GM18498 (cell line): ENCODE measurements around the gene IMPDH2.

Experiments
- ATAC-seq: cut with Tn5 transposase; IDR thresholded peaks from one replicate; pipeline ENCODE4 v1.9.1; 2021; ENCODE audit warnings: mild to moderate bottlenecking, moderate library complexity; ENCODE audit not compliant: unreplicated experiment

Gene IMPDH2

DNA sequence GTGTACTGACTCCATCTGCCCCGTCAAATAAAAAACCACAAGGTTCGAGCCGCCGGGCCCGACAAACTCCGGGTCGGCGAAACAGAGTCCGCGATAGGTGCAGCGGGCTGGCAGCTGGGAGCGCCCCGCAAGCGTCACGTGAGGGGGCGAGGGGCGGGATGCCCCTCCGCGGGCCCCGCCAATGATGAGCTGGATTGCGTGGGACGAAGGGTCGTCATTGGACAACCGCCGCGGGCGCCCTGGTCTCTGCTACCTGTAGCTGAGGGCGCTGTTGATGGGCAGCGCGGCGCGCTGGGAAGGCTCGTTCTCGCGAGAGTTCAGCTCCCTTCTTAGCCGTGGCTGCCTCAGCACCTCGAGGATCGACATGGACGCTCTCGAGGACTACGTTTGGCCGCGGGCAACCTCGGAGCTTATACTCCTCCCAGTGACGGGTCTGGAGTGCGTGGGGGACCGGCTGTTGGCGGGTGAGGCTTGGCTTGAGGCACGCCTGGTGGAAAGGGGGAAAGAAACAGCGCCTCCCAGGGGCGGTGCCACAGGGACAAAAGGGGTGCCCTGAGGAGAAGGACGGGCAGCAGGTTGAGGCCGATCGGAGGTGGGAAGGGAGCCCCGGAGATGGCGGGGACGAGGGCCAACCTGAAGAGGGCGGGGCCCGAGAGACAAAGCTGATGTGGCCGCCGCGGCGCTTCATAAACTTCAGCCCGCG lies 22.0 kb downstream of the IMPDH2 start, which contains the start of gene WDR6:
WDR6 (plus strand) TSS at position 324 of the 703 bp plus-strand sequence; CDS start at position 365, 41 bp downstream.
- ATAC-seq, result peak; percentile 87

DNA sequence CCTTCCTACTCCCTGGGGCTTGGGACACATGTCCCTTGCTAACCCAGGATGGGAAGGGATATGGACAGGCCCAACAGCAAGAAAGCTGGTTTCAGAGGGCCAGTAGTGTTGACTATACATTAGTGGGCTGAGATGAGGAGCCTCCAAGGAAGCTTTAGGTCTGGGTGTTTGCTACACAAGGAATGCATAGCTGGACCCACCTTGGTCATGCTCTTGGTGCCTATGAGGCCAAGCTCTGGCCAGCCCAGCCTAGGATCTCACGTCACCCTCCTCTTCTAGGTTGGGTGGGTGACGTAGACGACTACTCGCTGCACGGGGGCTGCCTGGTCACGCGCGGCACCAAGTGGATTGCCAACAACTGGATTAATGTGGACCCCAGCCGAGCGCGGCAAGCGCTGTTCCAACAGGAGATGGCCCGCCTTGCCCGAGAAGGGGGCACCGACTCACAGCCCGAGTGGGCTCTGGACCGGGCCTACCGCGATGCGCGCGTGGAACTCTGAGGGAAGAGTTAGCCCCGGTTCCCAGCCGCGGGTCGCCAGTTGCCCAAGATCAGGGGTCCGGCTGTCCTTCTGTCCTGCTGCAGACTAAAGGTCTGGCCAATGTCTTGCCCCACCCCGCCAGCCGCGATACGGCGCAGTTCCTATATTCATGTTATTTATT lies 22.7 kb downstream of the IMPDH2 start:
- ATAC-seq, result peak; percentile 9

DNA sequence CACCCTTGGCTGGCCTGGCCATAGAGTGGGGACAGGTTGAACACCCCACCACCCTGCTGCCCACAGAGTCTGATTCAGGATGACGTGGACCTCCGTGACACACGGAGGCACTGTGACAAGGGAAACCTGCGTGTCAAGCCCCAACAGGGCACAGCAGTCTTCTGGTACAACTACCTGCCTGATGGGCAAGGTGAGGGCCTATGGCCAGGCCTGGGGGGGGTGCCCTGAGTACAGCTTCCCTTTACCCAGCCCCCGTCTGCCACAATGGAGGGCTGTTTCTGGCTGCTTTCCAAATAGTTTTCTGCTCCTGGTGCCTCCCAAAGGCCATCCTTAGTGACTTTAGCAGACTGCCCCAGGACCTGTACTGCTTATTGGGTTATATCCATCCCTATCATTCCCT lies 23.2 kb downstream of the IMPDH2 start:
- no peak for ATAC-seq

GRCh38 chr3:49005303-49005680 lies 23.9 kb downstream of the IMPDH2 start:
- no peak for ATAC-seq

DNA sequence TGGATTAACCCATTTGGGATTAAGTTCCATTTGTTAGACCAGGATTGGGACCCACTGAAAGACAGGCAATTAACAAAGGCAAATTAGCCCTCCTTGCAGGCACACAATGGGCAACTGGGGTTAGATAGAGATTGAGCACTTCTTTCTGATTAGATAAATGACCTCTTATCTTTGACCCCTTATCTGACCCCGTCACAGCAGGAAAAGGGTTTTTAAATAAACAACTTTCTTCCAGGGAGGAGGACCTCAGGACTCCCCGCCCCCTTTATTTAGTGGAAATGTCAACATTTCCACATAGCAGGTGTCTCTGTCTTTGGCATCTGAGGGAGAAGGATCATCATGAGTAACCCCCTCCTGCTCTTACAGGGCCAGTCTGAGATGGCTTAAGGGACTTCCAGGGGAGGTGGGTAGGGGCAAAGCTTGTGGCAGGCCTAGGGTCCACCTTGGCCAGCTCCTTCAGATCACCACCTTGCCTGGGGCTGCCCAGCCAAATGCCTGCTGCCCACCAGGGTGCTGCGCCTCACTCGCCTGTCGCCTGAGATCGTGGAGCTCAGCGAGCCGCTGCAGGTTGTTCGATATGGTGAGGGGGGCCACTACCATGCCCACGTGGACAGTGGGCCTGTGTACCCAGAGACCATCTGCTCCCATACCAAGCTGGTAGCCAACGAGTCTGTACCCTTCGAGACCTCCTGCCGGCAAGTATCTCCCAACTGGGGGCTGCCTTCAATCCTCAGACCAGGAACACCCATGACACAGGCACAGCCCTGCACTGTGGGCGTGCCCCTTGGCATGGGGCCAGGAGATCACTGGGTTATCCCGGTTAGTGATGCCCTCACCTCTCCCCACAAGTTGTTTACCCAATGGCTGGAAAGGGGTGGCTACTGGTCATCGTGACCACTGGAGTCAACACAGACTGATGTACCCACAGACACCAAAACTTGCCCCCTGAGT lies 24.6 kb downstream of the IMPDH2 start:
- ATAC-seq, result no peak

DNA sequence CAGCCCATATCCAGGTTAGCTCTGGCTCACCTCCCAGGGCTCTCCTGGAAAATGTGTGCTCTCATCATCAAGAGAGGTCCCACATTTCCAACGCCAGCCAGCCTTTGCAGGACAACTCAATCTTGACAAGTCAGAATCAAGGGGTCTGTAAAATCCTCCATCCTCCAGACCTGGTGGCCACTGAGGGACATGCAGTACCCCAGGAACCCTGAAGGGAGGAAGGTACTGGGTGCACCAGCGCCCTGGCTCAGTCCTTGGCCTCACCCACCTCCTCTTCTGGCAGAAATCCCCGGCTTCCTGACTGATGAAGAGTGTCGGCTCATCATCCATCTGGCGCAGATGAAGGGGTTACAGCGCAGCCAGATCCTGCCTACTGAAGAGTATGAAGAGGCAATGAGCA lies 28.0 kb downstream of the IMPDH2 start:
- ATAC-seq, result no peak

GRCh38 chr3:48999085-48999858 lies 29.9 kb downstream of the IMPDH2 start:
- ATAC-seq, result no peak

DNA sequence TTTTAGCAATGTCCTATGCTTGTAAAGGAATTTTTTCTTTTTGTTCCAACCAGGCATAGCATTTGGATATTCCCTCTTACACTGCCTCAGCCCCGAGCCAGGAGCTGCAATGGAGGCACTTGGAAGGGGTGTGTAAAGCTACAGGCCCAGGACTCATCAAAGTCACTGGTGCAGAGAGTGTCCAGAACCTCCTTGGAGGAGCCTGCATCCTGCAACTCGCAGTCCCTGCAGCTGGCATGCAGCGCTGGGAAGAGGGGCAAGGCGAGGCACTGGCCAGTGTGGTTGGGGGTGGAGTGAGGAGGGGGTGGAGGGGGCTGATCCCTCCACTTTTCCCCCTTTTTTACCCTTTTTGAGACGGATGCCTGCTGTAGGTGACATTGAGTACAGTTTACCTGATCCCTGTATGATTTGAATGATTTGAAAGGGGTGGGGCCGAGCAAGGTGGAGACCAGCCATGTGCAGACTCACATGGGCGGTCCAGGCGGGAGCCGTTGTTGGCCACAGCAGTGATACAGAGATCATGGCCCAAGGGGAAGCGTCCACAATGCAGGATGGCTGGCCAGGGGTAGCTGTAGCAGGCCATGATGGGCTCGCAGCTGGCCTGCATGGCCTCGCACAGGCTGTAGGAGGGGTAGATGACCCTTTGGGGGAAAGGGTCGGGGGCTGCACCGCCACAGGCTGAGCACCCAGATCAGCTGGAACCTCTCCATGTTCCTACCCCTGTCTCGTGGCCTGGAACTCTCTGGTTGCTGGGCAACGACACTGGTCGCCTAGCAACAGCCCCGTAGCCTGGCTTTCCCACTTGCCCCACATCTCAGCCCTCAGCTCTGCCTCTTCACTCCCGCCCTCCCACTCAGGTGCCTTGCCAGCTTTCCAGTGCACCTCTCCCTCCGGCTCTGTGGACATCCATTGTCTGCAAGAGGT lies 31.2 kb downstream of the IMPDH2 start:
- no peak for ATAC-seq

DNA sequence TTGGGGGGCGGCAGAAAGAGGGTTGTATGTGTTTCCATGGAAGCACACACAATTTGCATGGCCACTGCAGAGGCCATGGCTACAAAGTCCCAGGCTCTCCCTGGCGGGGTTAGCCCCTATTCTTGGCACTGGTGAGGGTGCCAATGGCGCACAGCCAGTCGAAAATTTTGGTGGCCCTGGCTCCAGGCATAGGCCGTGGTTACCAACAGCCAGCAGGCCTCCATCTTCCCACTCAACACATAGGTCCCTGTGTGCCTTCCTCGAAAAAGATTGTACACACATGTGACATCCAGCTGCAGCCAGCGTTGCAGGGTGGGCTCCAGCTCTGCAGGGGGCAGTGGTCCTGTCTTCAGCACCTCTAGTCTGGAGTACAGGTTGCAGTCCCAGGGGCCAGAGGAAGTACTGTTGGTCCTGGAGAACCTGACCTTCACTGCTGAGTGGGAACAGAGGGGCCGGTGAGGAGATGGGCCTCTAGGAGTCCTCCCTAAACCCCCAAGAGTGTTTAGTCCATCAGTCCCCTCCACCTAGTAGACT lies 32.0 kb downstream of the IMPDH2 start:
- ATAC-seq, result no peak

- no peak for ATAC-seq
Observed at GRCh38 chr3:48996640-48997039, 32.6 kb downstream of the IMPDH2 start.

DNA sequence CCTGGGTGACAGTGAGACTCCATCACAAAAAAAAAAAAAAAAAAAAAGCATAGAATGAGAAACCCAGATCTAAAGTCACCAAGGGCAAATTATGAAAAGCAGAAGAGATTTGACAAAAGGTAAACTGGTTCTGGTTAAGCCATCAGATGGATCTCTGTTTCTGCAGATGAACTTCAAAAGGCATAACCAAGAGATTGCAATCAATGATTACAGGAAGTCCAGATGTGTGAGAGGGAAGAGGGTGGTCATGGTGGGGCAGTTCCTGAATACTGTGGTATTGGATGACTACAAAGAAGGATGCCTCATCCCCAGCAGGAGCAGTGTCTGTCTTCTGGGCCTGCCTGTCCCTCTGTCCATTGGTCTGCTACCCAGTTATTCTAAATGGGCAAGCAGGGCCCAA lies 35.4 kb downstream of the IMPDH2 start:
- no peak for ATAC-seq

DNA sequence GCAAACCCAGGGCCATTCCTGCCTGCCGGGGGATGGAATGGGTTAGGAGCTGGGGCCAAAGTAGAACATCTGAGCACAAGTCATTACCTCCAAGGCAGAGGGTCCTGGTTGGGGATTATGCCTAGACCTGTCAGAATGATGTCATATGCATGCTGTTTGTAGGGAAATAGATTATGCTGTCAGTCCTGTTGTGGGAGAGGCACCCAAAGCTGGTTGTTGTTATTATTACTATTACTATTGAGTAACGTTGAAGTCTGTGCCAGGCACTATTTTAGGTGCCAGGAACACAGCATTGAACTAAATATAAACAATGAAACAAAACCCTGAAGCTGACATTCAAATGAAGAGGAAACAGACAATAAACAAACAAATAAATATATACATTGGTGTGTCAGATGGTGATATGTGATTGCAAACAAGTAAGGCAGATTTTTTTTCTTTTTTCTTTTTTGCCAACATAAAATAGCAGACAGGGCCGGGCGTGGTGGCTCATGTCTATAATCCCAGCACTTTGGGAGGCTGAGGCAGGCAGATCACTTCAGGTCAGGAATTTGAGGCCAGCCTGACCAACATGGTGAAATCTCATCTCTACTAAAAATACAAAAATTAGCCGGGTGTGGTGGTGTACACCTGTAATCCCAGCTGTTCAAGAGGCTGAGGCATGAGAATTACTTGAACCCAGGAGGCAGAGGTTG lies 37.2 kb downstream of the IMPDH2 start:
- no peak for ATAC-seq

DNA sequence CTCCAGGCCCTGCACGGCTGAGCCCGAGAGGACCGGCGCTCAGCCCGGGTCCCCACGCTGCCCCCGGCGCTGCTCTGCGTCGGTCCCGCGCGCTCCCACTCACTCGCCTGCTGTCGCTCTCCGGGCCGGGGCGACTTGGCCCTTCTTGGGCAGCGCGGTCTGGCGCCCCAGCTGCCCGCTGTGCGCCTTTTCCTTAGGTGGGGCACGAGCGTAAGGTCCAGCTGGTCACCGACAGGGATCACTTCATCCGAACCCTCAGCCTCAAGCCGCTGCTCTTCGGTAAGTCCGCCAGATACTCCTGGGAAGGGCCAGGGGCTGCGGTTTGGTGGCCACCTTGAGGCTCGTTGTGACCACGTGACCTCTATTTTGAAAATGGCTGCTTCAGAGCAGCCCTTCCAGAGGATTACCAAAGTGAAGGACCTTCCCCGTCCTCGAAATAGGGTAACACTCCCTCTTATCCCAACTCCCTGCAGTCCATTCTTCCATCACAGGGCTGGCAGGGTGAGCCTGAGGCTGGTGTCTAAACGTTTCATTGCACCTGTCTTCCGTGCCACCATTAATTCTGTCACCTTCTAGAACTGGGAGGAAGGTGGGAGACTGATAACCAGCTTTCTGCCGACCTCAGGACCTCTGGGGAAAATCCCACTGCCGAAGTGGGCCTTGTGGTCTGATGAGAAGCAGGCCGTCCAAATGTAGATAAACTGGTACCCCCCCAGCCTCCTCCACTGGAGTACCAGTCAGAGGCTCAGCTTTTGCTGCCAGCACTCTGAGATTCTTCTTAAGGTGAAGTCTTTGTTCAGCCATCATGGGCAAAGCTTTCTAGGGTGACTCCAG lies 38.3 kb downstream of the IMPDH2 start:
- no peak for ATAC-seq

GRCh38 chr3:48989796-48990635 lies 39.2 kb downstream of the IMPDH2 start, which contains the start of gene P4HTM:
Gene P4HTM (plus strand): TSS chr3:48990241. CDS start chr3:48990257, 16 bp downstream.
- ATAC-seq, result peak; percentile 70

DNA sequence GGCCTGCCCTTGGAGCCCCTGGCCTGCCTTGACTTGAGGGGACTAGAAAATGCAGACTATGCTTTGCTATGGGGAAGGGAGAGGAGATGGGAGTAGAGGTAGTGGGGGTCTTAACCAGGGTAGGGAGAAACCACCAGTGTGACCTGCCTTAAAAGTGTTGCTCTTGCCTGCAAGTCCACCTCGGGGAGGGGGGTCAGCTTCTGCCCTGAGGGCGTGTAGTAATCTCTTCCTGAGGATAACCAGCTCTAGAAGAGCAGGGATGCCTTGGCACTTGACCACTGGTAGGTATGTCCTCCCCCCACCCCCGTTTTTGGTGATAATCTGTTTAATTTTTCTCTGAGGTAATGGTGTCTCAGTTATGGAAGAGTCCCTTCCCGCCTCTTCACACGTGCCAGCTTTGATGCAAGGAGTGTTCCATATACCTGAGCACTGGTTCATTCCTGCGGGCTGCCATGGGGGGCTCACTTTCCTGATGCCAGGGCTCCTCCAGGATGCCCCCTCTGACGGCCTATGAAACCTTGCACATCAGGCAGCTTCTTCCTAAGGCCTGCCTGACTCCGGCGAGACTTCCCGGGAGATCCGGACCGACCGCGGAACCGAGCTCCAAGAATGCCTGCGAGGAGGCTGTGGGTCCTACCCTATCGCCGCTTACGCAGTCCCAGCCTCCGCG lies 39.9 kb downstream of the IMPDH2 start:
- ATAC-seq, result no peak

- no peak for ATAC-seq
Observed at GRCh38 chr3:48985831-48986376, 43.3 kb downstream of the IMPDH2 start.
